Tracheal epithelial cell (primary cell): ENCODE results near the gene NR3C1. TPM values are rescaled to one million over a fixed set of nuclear protein-coding genes. Genes with fewer than 3 reads are reported as not detected.

Experiments
- total RNA-seq: library from RNA; depleted of rRNA; stranded (reverse); fragments of >200 nt; gene quantifications from 2 replicates; pipeline ENCODE4 v1.2.1, GENCODE V29; 2014

Gene NR3C1
- 30.8 and 55.4 TPM in 2 replicates for total RNA-seq

GRCh38 chr5:143403593-143404415 lies at the start of gene NR3C1:
Gene NR3C1 (minus strand): TSS chr5:143403686. CDS start chr5:143400839, 2,847 bp downstream.

